IMR-90 (cell line): ENCODE measurements around the gene TMEM239. TPM values are rescaled to one million over a fixed set of nuclear protein-coding genes. Genes with fewer than 3 reads are reported as not detected.

ENCODE experiments used
- ATAC-seq: fragments of 200-7000 bp; cut with Tn5 transposase; 2 replicates; pipeline ENCODE4 v1.9.1; 2020; ENCODE audit warnings: low read depth, mild to moderate bottlenecking, moderate library complexity
- BruUV-seq: library from RNA; stranded (reverse); fragments of 400-500 nt; replicated peaks from 2 replicates; lab custom pipeline; 2021; lab: Mats Ljungman, UMichigan
- CTCF ChIA-PET: fragments of 300-600 bp; formaldehyde crosslinking; extraction: SDS; loops from one replicate; lab custom pipeline; 2021; ENCODE audit warnings: antibody characterized with exemption; lab: Yijun Ruan, JAX
- POLR2A ChIA-PET: fragments of 300-600 bp; sonication (Branson Sonifier 250); formaldehyde crosslinking; loops from one replicate; lab custom pipeline; 2022; ENCODE audit warnings: antibody characterized with exemption; ENCODE audit not compliant: unreplicated experiment; lab: Charles Lee
- DNase-seq: peaks from one replicate; pipeline ENCODE4 v3.0.0; 2013
- H2AFZ ChIP-seq: replicated peaks from 2 replicates; pipeline ENCODE3; 2013; ENCODE audit warnings: low read length, mild to moderate bottlenecking; ENCODE audit not compliant: poor library complexity
- H2AK5ac ChIP-seq: 2 replicates; pipeline ENCODE4 v1.6.1; 2013; ENCODE audit warnings: low read depth, low read length, inconsistent platforms
- H2AK9ac ChIP-seq: replicated peaks from 2 replicates; pipeline ENCODE3; 2013; ENCODE audit warnings: mild to moderate bottlenecking, low read depth, low read length, moderate library complexity; ENCODE audit not compliant: poor library complexity
- H2BK120ac ChIP-seq: 2 replicates; pipeline ENCODE4 v1.6.1; 2013; ENCODE audit warnings: low read depth, low read length, inconsistent platforms
- H2BK15ac ChIP-seq: 3 replicates; pipeline ENCODE4 v1.6.1; 2013; ENCODE audit warnings: low read depth, low read length, inconsistent platforms
- H2BK20ac ChIP-seq: 2 replicates; pipeline ENCODE4 v1.6.1; 2013; ENCODE audit warnings: low read depth, mild to moderate bottlenecking, inconsistent platforms, low read length, moderate library complexity
- H2BK5ac ChIP-seq: 2 replicates; pipeline ENCODE4 v1.6.1; 2013; ENCODE audit warnings: mild to moderate bottlenecking, low read depth, low read length, inconsistent platforms; ENCODE audit not compliant: poor library complexity, severe bottlenecking
- H3K14ac ChIP-seq: replicated peaks from 2 replicates; pipeline ENCODE4 v1.6.1; 2013; ENCODE audit warnings: low read depth, low read length, inconsistent platforms
- H3K18ac ChIP-seq: 2 replicates; pipeline ENCODE4 v1.6.1; 2013; ENCODE audit warnings: low read depth, low read length, control low read depth
- H3K23ac ChIP-seq: 2 replicates; pipeline ENCODE4 v1.6.1; 2013; ENCODE audit warnings: low read depth, low read length, inconsistent platforms
- H3K27ac ChIP-seq: 2 replicates; pipeline ENCODE4 v1.5.1; 2013; ENCODE audit warnings: mild to moderate bottlenecking, control low read depth, low read length; ENCODE audit not compliant: insufficient read depth
- H3K27me3 ChIP-seq: 2 replicates; pipeline ENCODE4 v1.6.1; 2013; ENCODE audit warnings: low read length; ENCODE audit not compliant: control insufficient read depth, insufficient read depth
- H3K36me3 ChIP-seq: 2 replicates; pipeline ENCODE4 v1.6.1; 2013; ENCODE audit warnings: low read length, mixed read lengths; ENCODE audit not compliant: control insufficient read depth, insufficient read depth
- H3K4ac ChIP-seq: 2 replicates; pipeline ENCODE4 v1.6.1; 2013; ENCODE audit warnings: low read depth, low read length, inconsistent platforms
- H3K4me1 ChIP-seq: 2 replicates; pipeline ENCODE4 v1.6.1; 2013; ENCODE audit warnings: low read length, mixed read lengths; ENCODE audit not compliant: control insufficient read depth, insufficient read depth
- H3K4me2 ChIP-seq: 2 replicates; pipeline ENCODE4 v1.6.1; 2013; ENCODE audit warnings: low read depth, mild to moderate bottlenecking, control low read depth, low read length, moderate library complexity
- H3K4me3 ChIP-seq: 2 replicates; pipeline ENCODE4 v1.5.1; 2013; ENCODE audit warnings: low read depth, mild to moderate bottlenecking, control low read depth, low read length, moderate library complexity; ENCODE audit not compliant: insufficient read depth
- H3K56ac ChIP-seq: 2 replicates; pipeline ENCODE4 v1.6.1; 2013; ENCODE audit warnings: low read length, inconsistent platforms; ENCODE audit not compliant: insufficient read depth; ENCODE audit errors: extremely low read depth
- H3K79me1 ChIP-seq, 2 experiments: 2 replicates each; pipeline ENCODE4 v1.6.1; 2013; ENCODE audit warnings: low read length in 2 of 2, inconsistent platforms in 1 of 2, low read depth in 1 of 2
- H3K9ac ChIP-seq: 2 replicates; pipeline ENCODE4 v1.6.1; 2013; ENCODE audit warnings: low read depth, low read length, control low read depth
- H3K9me1 ChIP-seq: 2 replicates; pipeline ENCODE4 v1.6.1; 2013; ENCODE audit warnings: low read length, inconsistent platforms; ENCODE audit not compliant: insufficient read depth
- H3K9me3 ChIP-seq: 2 replicates; pipeline ENCODE4 v1.6.1; 2013; ENCODE audit warnings: low read length; ENCODE audit not compliant: control insufficient read depth, insufficient read depth
- H4K20me1 ChIP-seq: 2 replicates; pipeline ENCODE4 v1.6.1; 2013; ENCODE audit warnings: low read length, inconsistent platforms; ENCODE audit not compliant: insufficient read depth
- H4K5ac ChIP-seq: 2 replicates; pipeline ENCODE4 v1.6.1; 2013; ENCODE audit warnings: mild to moderate bottlenecking, low read depth, low read length, control low read depth
- H4K8ac ChIP-seq, 2 experiments: 2 replicates each; pipeline ENCODE4 v1.6.1; 2013; ENCODE audit warnings: low read depth in 2 of 2, low read length in 2 of 2, control low read depth in 1 of 2, inconsistent platforms in 1 of 2
- H4K91ac ChIP-seq: 2 replicates; pipeline ENCODE4 v1.6.1; 2013; ENCODE audit warnings: low read depth, low read length, inconsistent platforms; ENCODE audit not compliant: insufficient read depth
- CHD1 ChIP-seq: IDR thresholded peaks from 2 replicates; pipeline ENCODE4 v1.6.1; 2012; ENCODE audit warnings: low read depth, low read length, improper control_type of control experiment
- CTCF ChIP-seq: conservative IDR thresholded peaks from 2 replicates; pipeline ENCODE4 v1.5.1; 2012; ENCODE audit warnings: mild to moderate bottlenecking, low read depth, low read length, improper control_type of control experiment
- FOS ChIP-seq: fragments of 150-350 bp; IDR thresholded peaks from 2 replicates; pipeline ENCODE4 v1.6.1; 2016; ENCODE audit warnings: low read depth, low read length
- MAZ ChIP-seq: IDR thresholded peaks from 2 replicates; pipeline ENCODE4 v1.6.1; 2012; ENCODE audit warnings: low read depth, mild to moderate bottlenecking, low read length, improper control_type of control experiment, moderate library complexity, borderline replicate concordance
- MXI1 ChIP-seq: IDR thresholded peaks from 2 replicates; pipeline ENCODE4 v1.6.1; 2012; ENCODE audit warnings: low read depth, mild to moderate bottlenecking, low read length, moderate library complexity, borderline replicate concordance
- NFE2L2 ChIP-seq: fragments of 150-350 bp; IDR thresholded peaks from 2 replicates; pipeline ENCODE4 v1.6.1; 2016; ENCODE audit warnings: low read depth, mild to moderate bottlenecking, low read length
- POLR2A ChIP-seq: IDR thresholded peaks from 2 replicates; pipeline ENCODE4 v1.6.1; 2012; ENCODE audit warnings: mild to moderate bottlenecking, low read depth, low read length
- RAD21 ChIP-seq: IDR thresholded peaks from 2 replicates; pipeline ENCODE4 v1.6.1; 2012; ENCODE audit warnings: low read length, improper control_type of control experiment
- SMC3 ChIP-seq: fragments of 150-350 bp; IDR thresholded peaks from 2 replicates; pipeline ENCODE4 v1.6.1; 2016; ENCODE audit warnings: low read depth, mild to moderate bottlenecking, antibody characterized with exemption, low read length, moderate library complexity
- WGBS, 2 experiments: methylation state at CpG; one replicate each; pipeline versions ENCODE4 v1.1.5 to v1.1.7; 2013; ENCODE audit warnings: missing lambda C conversion rate in 2 of 2; ENCODE audit not compliant: insufficient read length in 1 of 2; ENCODE audit errors: extremely low coverage in 2 of 2; 5-methylcytosine and 5-hydroxymethylcytosine counted together
- dilution Hi-C: fragments of 300-500 bp; cut with HindIII; formaldehyde crosslinking; loops from one replicate; pipeline ENCODE4 v1.14.3; 2018; ENCODE audit warnings: low sequenced_read_pairs; ENCODE audit not compliant: unreplicated experiment
- in situ Hi-C: fragments of 300-500 bp; cut with MboI; formaldehyde crosslinking; loops from 3 replicates; pipeline ENCODE4 v1.14.3; 2019; ENCODE audit warnings: low sequenced_read_pairs, inconsistent platforms, mixed read lengths
- intact Hi-C: fragments of 100-400 bp; cut with micrococcal nuclease; formaldehyde crosslinking; loops from 2 replicates; pipeline ENCODE4 v1.10.0; 2022
- polyA plus RNA-seq, 3 experiments: library from polyadenylated mRNA; depleted of rRNA; stranded (reverse); fragments of >200 nt; gene quantifications; 2 replicates each; pipeline ENCODE4 v1.2.3, GENCODE V29; 2012; ENCODE audit warnings: low replicate concordance in 1 of 3
- total RNA-seq: library from RNA; depleted of rRNA; stranded (reverse); fragments of >200 nt; gene quantifications from 2 replicates; pipeline ENCODE4 v1.2.3, GENCODE V29; 2012

The TMEM239 gene
- total and polyA plus RNA-seq, 2 of the 4 experiments (the other 2 are of a cell fraction): 0.32 TPM; not detected in 1

- intact Hi-C loops: no loop called here
- Histone ChIP-seq H3K9me1 (no peaks in the 10 kb centered on the region), H3K4ac (no peak overlapping the region), H2BK120ac (no peak overlapping the region), H3K27ac (no peak overlapping the region), H4K91ac (no peak overlapping the region), H3K27me3 (peaks cover 32% of the 10 kb centered on the region), H2BK15ac (no peak overlapping the region), H3K4me2 (no peak overlapping the region), H4K8ac (no peak overlapping the region), H3K56ac (no peak overlapping the region), H3K36me3 (no peaks in the 10 kb centered on the region; the same call in 1 of the 2 replicates), H4K5ac (no peak overlapping the region), H2AFZ (no peak overlapping the region), H3K18ac (no peak overlapping the region), H3K4me1 (no peaks in the 10 kb centered on the region; the same call in 1 of the 2 replicates), H4K20me1 (no peaks in the 10 kb centered on the region), H3K23ac (no peak overlapping the region), H2BK20ac (no peak overlapping the region), H2AK5ac (no peak overlapping the region), H2BK5ac (no peak overlapping the region), H3K9ac (no peak overlapping the region), H3K79me1 (no peaks in the 10 kb centered on the region), H3K4me3 (no peak overlapping the region), H2AK9ac (peak overlapping the region; percentile 21), H3K9me3 (no peaks in the 10 kb centered on the region), H3K14ac (no peak overlapping the region)
- dilution Hi-C loops: no loop called here
- TF ChIP-seq MXI1 (no peak), CTCF (no peak), CHD1 (no peak), MAZ (no peak), NFE2L2 (no peak), SMC3 (no peak), POLR2A (no peak), FOS (no peak), RAD21 (no peak)
- ChIA-PET CTCF (no interaction called here), POLR2A (no interaction called here)
- 86% methylated on average over 5 of the region's 11 CpGs; no CpG with 5 or more reads in 1 of the 2 experiments for WGBS, 2 experiments
- ATAC-seq (no peak), DNase-seq (no peak)
- no TSS peak for BruUV-seq
- in situ Hi-C loops: no loop called here
These were observed 21.2 kb upstream of the TMEM239 start for GRCh38 chr20:2794866-2795447.
